K562 (cell line): ENCODE data around the gene SH2D4B.

Experiments
- ATF7 ChIP-seq: fragments of 450-650 bp; IDR thresholded peaks from 2 replicates; pipeline ENCODE4 v1.7.1; 2014; ENCODE audit warnings: mild to moderate bottlenecking, moderate library complexity
- CTCF ChIP-seq, 3 experiments: IDR thresholded peaks in 2 of 3; conservative IDR thresholded peaks in 1 of 3; 2 replicates each; pipeline ENCODE4 v1.5.1; 2011 to 2012; ENCODE audit warnings: low read length in 3 of 3, mild to moderate bottlenecking in 3 of 3, control low read depth in 2 of 3, improper control_type of control experiment in 1 of 3, inconsistent platforms in 1 of 3, low read depth in 1 of 3, mixed read lengths in 1 of 3, moderate library complexity in 1 of 3; ENCODE audit not compliant: insufficient read depth in 2 of 3
- HDAC2 ChIP-seq: fragments of 450-650 bp; IDR thresholded peaks from 2 replicates; pipeline ENCODE4 v1.6.1; 2016; ENCODE audit warnings: mild to moderate bottlenecking
- IRF2 ChIP-seq: sonication (generic); formaldehyde crosslinking; IDR thresholded peaks from 2 replicates; pipeline ENCODE4 v1.8.1; 2022; ENCODE audit warnings: mild to moderate bottlenecking, missing genetic modification reagents
- MXI1 ChIP-seq: IDR thresholded peaks from 2 replicates; pipeline ENCODE4 v1.6.1; 2011; ENCODE audit warnings: low read depth, mild to moderate bottlenecking, improper control_type of control experiment, low read length
- NCOA4 ChIP-seq: fragments of 450-650 bp; IDR thresholded peaks from 2 replicates; pipeline ENCODE4 v1.6.1; 2018; ENCODE audit warnings: mild to moderate bottlenecking; ENCODE audit not compliant: partially characterized antibody
- NONO ChIP-seq, 2 experiments: fragments of 200-400 bp in 1 of 2; fragments of 450-650 bp in 1 of 2; formaldehyde crosslinking in 1 of 2; IDR thresholded peaks; 2 replicates each; pipeline ENCODE4 v1.6.1; 2017; ENCODE audit warnings: low read depth in 2 of 2, mild to moderate bottlenecking in 2 of 2, moderate library complexity in 2 of 2, low read length in 1 of 2
- NRF1 ChIP-seq, 2 experiments: fragments of 450-650 bp; IDR thresholded peaks in 1 of 2; conservative IDR thresholded peaks in 1 of 2; 2 replicates each; pipeline ENCODE4 v1.6.1; 2014; ENCODE audit warnings: mild to moderate bottlenecking in 2 of 2
- ZNF274 ChIP-seq: IDR thresholded peaks from 2 replicates; pipeline ENCODE4 v1.6.1; 2011; ENCODE audit warnings: low read depth, mild to moderate bottlenecking, low read length, moderate library complexity, borderline replicate concordance
- ZNF395 ChIP-seq: fragments of 200-800 bp; sonication (Bioruptor generic); IDR thresholded peaks from 2 replicates; pipeline ENCODE4 v1.6.1; 2017; ENCODE audit warnings: missing genetic modification characterization, missing compliant biosample characterization

GRCh38 chr10:80662429-80663261 lies 124.9 kb downstream of the SH2D4B start:
- TF ChIP-seq NONO (IDR thresholded peaks at IDR 0.05; ENCODE audit: low read depth in 2 of 2, low read length in 1 of 2) (no peak), MXI1 (no peak), IRF2 (CRISPR knock-in tag) (no peak), ZNF274 (no peak), ATF7 (no peak), NCOA4 (no peak), ZNF395 (CRISPR knock-in tag) (no peak), HDAC2 (peak; percentile 85), CTCF (IDR thresholded peaks at IDR 0.05 in 2 of 3, conservative IDR thresholded peaks at IDR 0.05 in 1 of 3; ENCODE audit: insufficient read depth in 2 of 3, low read depth in 1 of 3, low read length in 3 of 3) (peak; percentile 84 to 91 (median 87)), NRF1 (conservative IDR thresholded peaks at IDR 0.05 in 1 of 2, IDR thresholded peaks at IDR 0.05 in 1 of 2) (no peak)
